ENCODE data around the gene ELP2. TPM values are rescaled to one million over a fixed set of nuclear protein-coding genes. Genes with fewer than 3 reads are reported as not detected.
A peak's percentile ranks its signal among the peaks of the same experiment; 100 is the strongest.

The ELP2 gene
- total RNA-seq, 2 donors from 2014 or later: 49.7 to 80.4 TPM

- Histone ChIP-seq H3K9me3 (no peaks in the 10 kb centered on the region), H3K27me3 (replicated peaks; ENCODE audit: insufficient read depth) (no peaks in the 10 kb centered on the region), H3K4me1 (replicated peaks) (peaks cover 5% of the 10 kb centered on the region), H3K4me3 (no peak overlapping the region), H3K36me3 (no peaks in the 10 kb centered on the region), H3K27ac (peak overlapping the region; percentile 50 to 68)
- intact Hi-C loops (cut with DNase I): loop anchor here (5.0 kb wide), 1 partner anchor 185 kb away; no protein-coding TSS in a partner anchor
- TF ChIP-seq, protein P1, sequence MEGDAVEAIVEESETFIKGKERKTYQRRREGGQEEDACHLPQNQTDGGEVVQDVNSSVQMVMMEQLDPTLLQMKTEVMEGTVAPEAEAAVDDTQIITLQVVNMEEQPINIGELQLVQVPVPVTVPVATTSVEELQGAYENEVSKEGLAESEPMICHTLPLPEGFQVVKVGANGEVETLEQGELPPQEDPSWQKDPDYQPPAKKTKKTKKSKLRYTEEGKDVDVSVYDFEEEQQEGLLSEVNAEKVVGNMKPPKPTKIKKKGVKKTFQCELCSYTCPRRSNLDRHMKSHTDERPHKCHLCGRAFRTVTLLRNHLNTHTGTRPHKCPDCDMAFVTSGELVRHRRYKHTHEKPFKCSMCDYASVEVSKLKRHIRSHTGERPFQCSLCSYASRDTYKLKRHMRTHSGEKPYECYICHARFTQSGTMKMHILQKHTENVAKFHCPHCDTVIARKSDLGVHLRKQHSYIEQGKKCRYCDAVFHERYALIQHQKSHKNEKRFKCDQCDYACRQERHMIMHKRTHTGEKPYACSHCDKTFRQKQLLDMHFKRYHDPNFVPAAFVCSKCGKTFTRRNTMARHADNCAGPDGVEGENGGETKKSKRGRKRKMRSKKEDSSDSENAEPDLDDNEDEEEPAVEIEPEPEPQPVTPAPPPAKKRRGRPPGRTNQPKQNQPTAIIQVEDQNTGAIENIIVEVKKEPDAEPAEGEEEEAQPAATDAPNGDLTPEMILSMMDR (IDR thresholded peaks at IDR 0.05): peak in 1 of 4 experiments; percentile 28
- TF ChIP-seq POLR2AphosphoS5 (IDR thresholded peaks at IDR 0.05) (peak; percentile 85), POLR2A (IDR thresholded peaks at IDR 0.05) (no peak)
- DNase-seq (ENCODE audit: low spot score): peak; percentile 69
These were observed 32.7 kb upstream of the ELP2 start for GRCh38 chr18:36096955-36097354.

GRCh38 chr18:36099311-36099710, 30.4 kb upstream of the ELP2 start:
- Histone ChIP-seq H3K27me3 (replicated peaks; ENCODE audit: insufficient read depth) (no peaks in the 10 kb centered on the region), H3K4me3 (no peak overlapping the region), H3K4me1 (replicated peaks) (peaks cover 5% of the 10 kb centered on the region), H3K27ac (peak overlapping the region in 1 of 2 donors; percentile 4), H3K9me3 (no peaks in the 10 kb centered on the region), H3K36me3 (no peaks in the 10 kb centered on the region)
- TF ChIP-seq, protein P1 (IDR thresholded peaks at IDR 0.05): no peak
- no peak for TF ChIP-seq POLR2A (IDR thresholded peaks at IDR 0.05)
- TF ChIP-seq POLR2AphosphoS5 (IDR thresholded peaks at IDR 0.05): no peak
- intact Hi-C loops (cut with DNase I): loop anchor here (5.0 kb wide), 1 partner anchor 183 kb away; no protein-coding TSS in a partner anchor
- no peak for DNase-seq (ENCODE audit: low spot score)

DNA sequence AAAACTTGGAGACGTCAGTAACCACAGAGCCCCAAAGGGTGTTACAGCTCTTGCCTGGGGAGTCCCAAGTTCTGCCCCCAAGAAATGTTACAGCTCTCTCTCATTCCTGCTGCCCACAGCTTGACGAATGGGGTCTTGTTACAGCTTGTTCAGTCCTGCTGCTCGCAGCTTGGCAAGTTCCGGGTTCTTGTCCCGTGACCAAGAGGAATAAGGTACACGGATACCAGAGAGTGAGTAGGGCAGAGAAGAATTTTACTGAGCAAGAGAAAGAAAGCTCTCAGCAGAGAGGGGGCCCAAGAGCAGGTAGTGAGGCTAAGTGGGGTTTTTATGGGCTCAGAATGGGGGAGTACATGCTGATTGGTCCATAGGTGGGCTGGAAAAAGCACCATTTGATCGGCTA, 27.8 kb upstream of the ELP2 start:
- intact Hi-C loops (cut with DNase I): no loop called here

DNA sequence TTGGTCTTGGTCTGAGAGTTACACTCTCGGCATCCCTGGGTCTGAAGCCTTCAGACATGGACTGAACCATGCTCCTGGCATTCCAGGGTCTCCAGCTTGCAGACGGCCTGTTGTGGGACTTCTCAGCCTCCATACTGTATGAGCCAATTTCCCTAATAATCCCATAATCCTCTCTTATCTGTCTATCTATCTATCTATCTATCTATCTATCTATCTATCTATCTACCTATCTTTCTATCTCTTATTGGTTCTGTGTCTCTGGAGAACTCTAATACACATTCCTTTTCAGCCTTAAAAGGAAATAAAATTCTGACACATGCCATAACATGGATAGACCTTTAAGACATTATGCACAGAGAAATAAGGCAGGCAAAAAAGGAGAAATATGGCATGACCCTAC, 24.9 kb upstream of the ELP2 start:
- Histone ChIP-seq H3K9me3 (no peaks in the 10 kb centered on the region), H3K27ac (no peak overlapping the region), H3K4me3 (no peak overlapping the region), H3K36me3 (no peaks in the 10 kb centered on the region), H3K27me3 (replicated peaks; ENCODE audit: insufficient read depth) (no peaks in the 10 kb centered on the region), H3K4me1 (replicated peaks) (no peaks in the 10 kb centered on the region)
- 95% methylated on average over 2 of the region's 2 CpGs for WGBS
- intact Hi-C loops (cut with DNase I): no loop called here
- no peak for TF ChIP-seq POLR2A (IDR thresholded peaks at IDR 0.05)
- TF ChIP-seq POLR2AphosphoS5 (IDR thresholded peaks at IDR 0.05): no peak
- TF ChIP-seq, protein P1 (IDR thresholded peaks at IDR 0.05): no peak
- no peak for DNase-seq (ENCODE audit: low spot score)

More for the DNA sequence above, 27.8 kb upstream of the ELP2 start:
- WGBS: 92% methylated on average over 7 of the region's 7 CpGs
- Histone ChIP-seq H3K27me3 (replicated peaks; ENCODE audit: insufficient read depth) (no peaks in the 10 kb centered on the region), H3K27ac (no peak overlapping the region), H3K4me3 (no peak overlapping the region), H3K4me1 (replicated peaks) (peaks cover 5% of the 10 kb centered on the region), H3K36me3 (no peaks in the 10 kb centered on the region), H3K9me3 (no peaks in the 10 kb centered on the region)
- TF ChIP-seq POLR2AphosphoS5 (IDR thresholded peaks at IDR 0.05): no peak
- no peak for TF ChIP-seq POLR2A (IDR thresholded peaks at IDR 0.05)
- TF ChIP-seq, protein P1 (IDR thresholded peaks at IDR 0.05): no peak
- DNase-seq (ENCODE audit: low spot score): no peak

GRCh38 chr18:36107477-36107876, 22.2 kb upstream of the ELP2 start:
- peaks cover 0 to 5% of the 10 kb centered on the region in 2 donors for H3K36me3 ChIP-seq
- TF ChIP-seq POLR2AphosphoS5 (IDR thresholded peaks at IDR 0.05) (no peak), POLR2A (IDR thresholded peaks at IDR 0.05) (no peak)
- TF ChIP-seq, protein P1 (IDR thresholded peaks at IDR 0.05): no peak
- H3K27me3 ChIP-seq (replicated peaks; ENCODE audit: insufficient read depth): no peaks in the 10 kb centered on the region
- H3K4me3 ChIP-seq: no peak overlapping the region
- H3K27ac ChIP-seq: no peak overlapping the region
- no peaks in the 10 kb centered on the region for H3K9me3 ChIP-seq
- H3K4me1 ChIP-seq (replicated peaks): no peaks in the 10 kb centered on the region
- intact Hi-C loops (cut with DNase I): no loop called here
- DNase-seq (ENCODE audit: low spot score): no peak
